ENCODE results near the gene PKHD1.

Gene PKHD1

GRCh38 chr6:51616243-51616642 lies 471.2 kb downstream of the PKHD1 start:
- DNase-seq (ENCODE audit: low read depth), result no peak

GRCh38 chr6:51614725-51615124 lies 472.7 kb downstream of the PKHD1 start:
- no peak for DNase-seq (ENCODE audit: low read depth)

- DNase-seq (ENCODE audit: low read depth), result no peak
Measured at GRCh38 chr6:51613558-51613957, 473.9 kb downstream of the PKHD1 start.

GRCh38 chr6:51608932-51609331 lies 478.5 kb downstream of the PKHD1 start:
- no peak for DNase-seq (ENCODE audit: low read depth)

GRCh38 chr6:51608383-51608782 lies 479.0 kb downstream of the PKHD1 start:
- no peak for DNase-seq (ENCODE audit: low read depth)

- no peak for DNase-seq (ENCODE audit: low read depth)
Measured at GRCh38 chr6:51600514-51600913, 486.9 kb downstream of the PKHD1 start.

- no peak for DNase-seq (ENCODE audit: low read depth)
Measured at GRCh38 chr6:51598171-51598570, 489.2 kb downstream of the PKHD1 start.

GRCh38 chr6:51594981-51595380 lies 492.4 kb downstream of the PKHD1 start:
- DNase-seq (ENCODE audit: low read depth), result no peak

GRCh38 chr6:51585264-51585663 lies 502.1 kb downstream of the PKHD1 start:
- DNase-seq (ENCODE audit: low read depth), result no peak

GRCh38 chr6:51584163-51584562 lies 503.2 kb downstream of the PKHD1 start:
- DNase-seq (ENCODE audit: low read depth), result no peak

GRCh38 chr6:51578994-51579393 lies 508.4 kb downstream of the PKHD1 start:
- DNase-seq (ENCODE audit: low read depth), result no peak

- no peak for DNase-seq (ENCODE audit: low read depth)
Measured at GRCh38 chr6:51578362-51578761, 509.1 kb downstream of the PKHD1 start.

GRCh38 chr6:51574040-51574439 lies 513.4 kb downstream of the PKHD1 start:
- no peak for DNase-seq (ENCODE audit: low read depth)

- no peak for DNase-seq (ENCODE audit: low read depth)
Measured at GRCh38 chr6:51571168-51571567, 516.2 kb downstream of the PKHD1 start.

- no peak for DNase-seq (ENCODE audit: low read depth)
Measured at GRCh38 chr6:51570168-51570921, 517.1 kb downstream of the PKHD1 start.

- no peak for DNase-seq (ENCODE audit: low read depth)
Measured at GRCh38 chr6:51569594-51569993, 517.8 kb downstream of the PKHD1 start.

- no peak for DNase-seq (ENCODE audit: low read depth)
Measured at GRCh38 chr6:51568771-51569170, 518.6 kb downstream of the PKHD1 start.

- DNase-seq (ENCODE audit: low read depth), result no peak
Measured at GRCh38 chr6:51565472-51565871, 521.9 kb downstream of the PKHD1 start.

Measured in GM04503 (cell line).